HepG2 (cell line): ENCODE measurements around the gene WFDC1. TPM values are rescaled to one million over a fixed set of nuclear protein-coding genes. Genes with fewer than 3 reads are reported as not detected.

Experiments used
- ATAC-seq: fragments of 200-7000 bp; cut with Tn5 transposase; 3 replicates; pipeline ENCODE4 v1.9.1; 2020; ENCODE audit warnings: mild to moderate bottlenecking, moderate library complexity
- BruUV-seq: library from RNA; stranded (reverse); fragments of 400-500 nt; replicated peaks from 2 replicates; lab custom pipeline; 2021; lab: Mats Ljungman, UMichigan
- CTCF ChIA-PET: fragments of 300-600 bp; formaldehyde crosslinking; extraction: SDS; loops from one replicate; lab custom pipeline; 2021; ENCODE audit warnings: low total read pairs, inconsistent platforms, low intra/inter-chr PET ratio; lab: Yijun Ruan, JAX
- POLR2A ChIA-PET: fragments of 350-600 bp; sonication (Branson Sonifier 250); formaldehyde crosslinking; loops from one replicate; lab custom pipeline; 2020; ENCODE audit warnings: antibody characterized with exemption, inconsistent platforms; lab: Yijun Ruan, JAX
- DNase-seq: peaks from one replicate; pipeline ENCODE4 v3.0.0-alpha.2; 2015; ENCODE audit warnings: low spot score
- FAIRE-seq: peaks from 3 replicates; lab custom pipeline; 2011; peaks lifted over from hg19 to GRCh38; lab: Jason Lieb, UNC
- H2AFZ ChIP-seq: one replicate; pipeline ENCODE4 v1.6.1; 2011; ENCODE audit warnings: low read length, inconsistent platforms
- H3K27ac ChIP-seq: fragments of 300-600 bp; 3 replicates; pipeline ENCODE4 v1.8.0; 2011; ENCODE audit warnings: mixed run types, mild to moderate bottlenecking, mixed read lengths, low read length, inconsistent platforms; ENCODE audit not compliant: insufficient read depth; ENCODE audit errors: extremely low read length
- H3K27me3 ChIP-seq, 2 experiments: fragments of 200-600 bp in 1 of 2; 2 replicates in 1 of 2; 3 replicates in 1 of 2; pipeline versions ENCODE4 v1.6.0 to v1.8.0; 2011; ENCODE audit warnings: low read length in 2 of 2, mild to moderate bottlenecking in 2 of 2, moderate library complexity in 2 of 2, inconsistent platforms in 1 of 2; ENCODE audit not compliant: insufficient read depth in 2 of 2, control insufficient read depth in 1 of 2
- H3K36me3 ChIP-seq, 2 experiments: fragments of 200-600 bp in 1 of 2; replicated peaks in 1 of 2; 2 replicates in 1 of 2; 3 replicates in 1 of 2; pipeline versions ENCODE4 v1.5.1 to v1.8.0; 2011; ENCODE audit warnings: low read length in 2 of 2, inconsistent platforms in 1 of 2; ENCODE audit not compliant: insufficient read depth in 2 of 2, control insufficient read depth in 1 of 2
- H3K4me1 ChIP-seq: 2 replicates; pipeline ENCODE4 v1.5.1; 2012; ENCODE audit warnings: low read length, inconsistent platforms; ENCODE audit not compliant: insufficient read depth
- H3K4me2 ChIP-seq: 2 replicates; pipeline ENCODE4 v1.6.0; 2011; ENCODE audit warnings: low read depth, low read length, inconsistent platforms
- H3K4me3 ChIP-seq, 3 experiments: fragments of 200-600 bp in 1 of 3; sonication (generic), shearing (Covaris generic) in 1 of 3; replicated peaks in 1 of 3; 2 replicates each; pipeline ENCODE4 v1.5.1; 2011 to 2016; ENCODE audit warnings: low read length in 3 of 3, inconsistent platforms in 2 of 3, low read depth in 2 of 3, mild to moderate bottlenecking in 2 of 3, control low read depth in 1 of 3, mixed read lengths in 1 of 3; ENCODE audit not compliant: insufficient read depth in 1 of 3
- H3K79me2 ChIP-seq: one replicate; pipeline ENCODE4 v1.6.1; 2011; ENCODE audit warnings: low read length, inconsistent platforms; ENCODE audit not compliant: insufficient read depth
- H3K9ac ChIP-seq: 2 replicates; pipeline ENCODE4 v1.6.0; 2011; ENCODE audit warnings: mild to moderate bottlenecking, low read depth, low read length, inconsistent platforms; ENCODE audit not compliant: insufficient read depth
- H3K9me3 ChIP-seq: 2 replicates; pipeline ENCODE4 v1.5.1; 2012; ENCODE audit warnings: mild to moderate bottlenecking, low read length
- H4K20me1 ChIP-seq: 2 replicates; pipeline ENCODE4 v1.6.0; 2011; ENCODE audit warnings: inconsistent platforms, mild to moderate bottlenecking, low read length, moderate library complexity; ENCODE audit not compliant: insufficient read depth
- AGO1 ChIP-seq: fragments of 200-400 bp; formaldehyde crosslinking; IDR thresholded peaks from 2 replicates; pipeline ENCODE4 v1.6.1; 2017; ENCODE audit warnings: mild to moderate bottlenecking, low read depth, low read length, moderate library complexity; ENCODE audit not compliant: poor library complexity, severe bottlenecking
- CBFB ChIP-seq: sonication (generic); formaldehyde crosslinking; IDR thresholded peaks from 2 replicates; pipeline ENCODE4 v1.4.0; 2020; ENCODE audit warnings: missing genetic modification reagents
- CEBPG ChIP-seq: IDR thresholded peaks from 2 replicates; pipeline ENCODE4 v1.6.1; 2016
- ESRRA ChIP-seq: sonication (generic); formaldehyde crosslinking; IDR thresholded peaks from 2 replicates; pipeline ENCODE4 v1.5.1; 2020; ENCODE audit warnings: mild to moderate bottlenecking, low read depth, missing genetic modification reagents
- GTF3A ChIP-seq: sonication (generic); formaldehyde crosslinking; conservative IDR thresholded peaks from 2 replicates; pipeline ENCODE4 v1.4.0; 2020; ENCODE audit warnings: mild to moderate bottlenecking, missing genetic modification reagents
- HMG20A ChIP-seq: IDR thresholded peaks from 2 replicates; pipeline ENCODE4 v1.6.1; 2016; ENCODE audit warnings: borderline replicate concordance
- KAT7 ChIP-seq: IDR thresholded peaks from 2 replicates; pipeline ENCODE4 v1.6.1; 2018; ENCODE audit warnings: borderline replicate concordance, missing compliant biosample characterization
- NFYB ChIP-seq: sonication (generic); formaldehyde crosslinking; IDR thresholded peaks from 2 replicates; pipeline ENCODE4 v1.4.0; 2020; ENCODE audit warnings: missing genetic modification reagents
- TEAD3 ChIP-seq: optimal IDR thresholded peaks from 2 replicates; pipeline ENCODE3; 2016; ENCODE audit warnings: borderline replicate concordance
- ZBTB3 ChIP-seq: sonication (generic); formaldehyde crosslinking; IDR thresholded peaks from 2 replicates; pipeline ENCODE4 v1.4.0; 2020; ENCODE audit warnings: low read depth, mild to moderate bottlenecking, moderate library complexity, missing genetic modification reagents, borderline replicate concordance
- ZNF33B ChIP-seq: sonication (generic); formaldehyde crosslinking; IDR thresholded peaks from 2 replicates; pipeline ENCODE4 v1.5.1; 2020; ENCODE audit warnings: mild to moderate bottlenecking, missing genetic modification reagents
- WGBS: methylation state at CpG from one replicate; pipeline ENCODE4 v1.1.6; 2017; ENCODE audit warnings: low lambda C conversion rate; 5-methylcytosine and 5-hydroxymethylcytosine counted together
- in situ Hi-C: cut with HindIII; loops from 2 replicates; pipeline ENCODE4 v1.10.0; 2017; ENCODE audit warnings: low pct_unique_long_range_greater_than_20kb; ENCODE audit not compliant: extremely low pct_ligation_motif_present
- intact Hi-C: fragments of 100-400 bp; cut with micrococcal nuclease; formaldehyde crosslinking; loops from one replicate; pipeline ENCODE4 v1.10.0; 2022; ENCODE audit not compliant: unreplicated experiment
- polyA plus RNA-seq, 8 experiments: library from polyadenylated mRNA; depleted of rRNA in 3 of 8; stranded (reverse) in 7 of 8; unstranded in 1 of 8; fragments of >200 nt; fragmentation: Illumina TruSeq in 4 of 8; extraction: Trizol in 4 of 8; gene quantifications; 2 replicates each; pipeline versions ENCODE4 v1.2.1 to v1.2.3, GENCODE V29; 2011 to 2016; ENCODE audit warnings: low read depth in 4 of 8, missing spikeins in 1 of 8, mixed read lengths in 1 of 8; ENCODE audit not compliant: insufficient read depth in 1 of 8
- total RNA-seq, 5 experiments: library from RNA; depleted of rRNA; stranded (reverse); fragments of >200 nt; fragmentation: Illumina TruSeq; extraction: Trizol; gene quantifications; 2 replicates each; pipeline ENCODE4 v1.2.3, GENCODE V29; 2016; ENCODE audit warnings: low read depth in 1 of 5
- TF ChIP-seq, protein P1 (sequence below): sonication (generic); formaldehyde crosslinking; IDR thresholded peaks from 2 replicates; pipeline ENCODE4 v1.8.0; 2022; ENCODE audit warnings: low read depth, missing genetic modification reagents

WFDC1 gene
- total and polyA plus RNA-seq, 2 of the 13 experiments (the other 11 are each of a cell fraction or from before 2014, with no cell fraction given): not detected

DNA sequence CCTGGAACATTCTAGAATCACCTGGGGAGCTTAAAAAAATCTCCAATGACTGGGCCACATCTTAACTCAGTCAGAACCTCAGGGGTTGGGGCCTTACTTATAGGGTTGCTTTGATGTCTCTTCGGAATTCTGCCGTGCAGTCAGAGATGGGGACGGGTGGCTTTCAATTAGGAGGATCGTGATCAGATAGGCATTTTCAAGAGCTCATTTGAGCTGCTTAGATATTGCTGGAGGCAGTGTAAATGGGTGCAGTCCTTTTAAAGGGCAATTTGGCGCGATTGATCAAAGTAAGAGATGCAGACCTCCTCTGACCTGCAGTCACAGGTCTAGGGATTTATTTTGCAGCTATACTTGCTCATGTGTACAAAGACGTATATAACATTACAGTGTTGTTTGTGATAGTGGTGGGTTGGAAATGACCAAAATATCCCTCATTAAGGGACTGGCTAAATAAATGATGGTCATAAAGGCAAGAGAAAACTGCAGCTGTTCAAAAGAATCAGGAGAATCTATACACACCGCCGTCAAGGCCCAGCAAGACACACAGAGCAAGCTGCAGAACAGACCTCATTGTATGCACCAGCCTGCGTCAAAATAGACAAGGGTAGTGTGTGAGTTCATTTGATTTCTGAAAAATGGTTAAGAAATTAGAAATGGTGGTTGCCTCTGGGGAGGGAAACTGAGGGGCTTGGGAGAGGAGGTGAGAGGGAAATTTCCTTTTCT lies 48.6 kb upstream of the WFDC1 start:
- DNase-seq (no peak), FAIRE-seq (no peak), ATAC-seq (no peak)
- Histone ChIP-seq H3K27ac (no peak overlapping the region), H3K27me3 (peaks cover 10 to 49% of the 10 kb centered on the region in 2 experiments), H2AFZ (no peak overlapping the region), H4K20me1 (no peaks in the 10 kb centered on the region), H3K9me3 (no peaks in the 10 kb centered on the region), H3K79me2 (no peaks in the 10 kb centered on the region), H3K4me3 (no peak overlapping the region), H3K36me3 (no peaks in the 10 kb centered on the region), H3K4me1 (no peaks in the 10 kb centered on the region), H3K9ac (no peak overlapping the region), H3K4me2 (no peak overlapping the region)
- ChIA-PET CTCF (no interaction called here), POLR2A (no interaction called here)
- TF ChIP-seq TEAD3 (CRISPR knock-in tag) (no peak), KAT7 (CRISPR knock-in tag) (no peak), CBFB (no peak), NFYB (no peak), AGO1 (no peak), GTF3A (CRISPR knock-in tag) (no peak), ESRRA (CRISPR knock-in tag) (no peak), ZNF33B (CRISPR knock-in tag) (no peak), CEBPG (no peak), ZBTB3 (no peak), HMG20A (no peak)
- TF ChIP-seq, protein P1, sequence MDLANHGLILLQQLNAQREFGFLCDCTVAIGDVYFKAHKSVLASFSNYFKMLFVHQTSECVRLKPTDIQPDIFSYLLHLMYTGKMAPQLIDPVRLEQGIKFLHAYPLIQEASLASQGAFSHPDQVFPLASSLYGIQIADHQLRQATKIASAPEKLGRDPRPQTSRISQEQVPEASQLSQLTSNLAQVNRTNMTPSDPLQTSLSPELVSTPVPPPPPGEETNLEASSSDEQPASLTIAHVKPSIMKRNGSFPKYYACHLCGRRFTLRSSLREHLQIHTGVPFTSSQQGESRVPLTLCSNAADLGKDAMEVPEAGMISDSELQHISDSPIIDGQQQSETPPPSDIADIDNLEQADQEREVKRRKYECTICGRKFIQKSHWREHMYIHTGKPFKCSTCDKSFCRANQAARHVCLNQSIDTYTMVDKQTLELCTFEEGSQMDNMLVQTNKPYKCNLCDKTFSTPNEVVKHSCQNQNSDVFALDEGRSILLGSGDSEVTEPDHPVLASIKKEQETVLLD (CRISPR knock-in tag): no peak
- in situ Hi-C loops (no loop called here), intact Hi-C loops (no loop called here)
- 30% methylated on average over 10 of the region's 10 CpGs for WGBS
- no TSS peak for BruUV-seq
